Activated T-cell treated with anti-CD3 and anti-CD28 coated beads, Interleukin-2, amount 50 U/mL, for 4 hours (primary cell): ENCODE measurements around the gene PIM2. TPM values are rescaled to one million over a fixed set of nuclear protein-coding genes. Genes with fewer than 3 reads are reported as not detected.

Source experiments
- ATAC-seq, 2 donors: fragments of 200-7000 bp; cut with Tn5 transposase; one replicate each; pipeline ENCODE4 v1.10.0; 2021
- DNase-seq: peaks from one replicate; pipeline ENCODE4 v3.0.0-alpha.2; 2020
- H3K27me3 Mint-ChIP-seq: one replicate; pipeline ENCODE4 v1.8.0; 2021; ENCODE audit warnings: low read depth, mixed read lengths
- H3K36me3 Mint-ChIP-seq: one replicate; pipeline ENCODE4 v1.8.0; 2022; ENCODE audit warnings: mixed read lengths; ENCODE audit not compliant: insufficient read depth
- H3K4me1 Mint-ChIP-seq: one replicate; pipeline ENCODE4 v1.8.0; 2021; ENCODE audit warnings: low read depth, mixed read lengths
- H3K4me3 Mint-ChIP-seq: one replicate; pipeline ENCODE4 v1.8.0; 2021; ENCODE audit warnings: mild to moderate bottlenecking, moderate library complexity, mixed read lengths
- H3K9me3 Mint-ChIP-seq: one replicate; pipeline ENCODE4 v1.8.0; 2021; ENCODE audit warnings: mixed read lengths
- total RNA-seq, 3 donors: library from RNA; stranded (reverse); gene quantifications; one replicate each; pipeline ENCODE4 v1.2.1, GENCODE V29; 2021

The PIM2 gene
- total RNA-seq, 3 donors from 2014 or later, result 197 to 279 (median 270) TPM

DNA sequence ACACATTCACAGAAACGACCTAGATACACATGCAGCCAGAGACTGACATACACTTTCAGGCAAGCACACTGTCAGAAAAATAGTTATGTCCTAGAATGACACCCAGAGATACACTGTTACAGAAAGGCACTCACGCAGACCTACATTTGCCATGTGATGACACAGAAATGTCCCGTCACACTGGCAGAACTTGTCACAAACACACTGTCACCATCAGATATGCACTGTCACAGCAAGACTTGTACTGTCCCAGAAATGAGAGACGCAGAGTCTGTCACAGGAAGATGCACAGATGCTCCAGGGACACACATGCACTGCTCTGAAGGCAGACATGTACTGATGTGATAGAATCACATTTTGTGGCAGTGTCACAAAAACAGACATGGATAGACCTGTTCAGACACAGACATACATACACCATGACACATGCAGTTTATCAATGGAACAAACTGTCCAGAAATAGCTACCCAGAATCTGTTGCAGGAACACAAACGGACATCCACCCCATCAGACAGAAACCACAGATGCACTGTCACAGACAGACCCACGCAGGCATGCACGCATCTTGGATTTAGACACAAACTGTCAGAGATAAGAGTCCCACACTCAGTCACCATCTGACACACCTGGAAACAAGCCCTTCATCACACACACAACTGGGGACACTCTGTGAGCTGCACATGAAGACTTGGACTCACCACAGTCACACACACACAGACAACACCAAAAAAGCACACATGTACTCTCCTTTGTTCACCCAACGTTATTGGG lies 1.3 kb upstream of the PIM2 start:
- Mint-ChIP-seq H3K4me1 (peaks cover 48% of the 10 kb centered on the region), H3K36me3 (peaks cover 21% of the 10 kb centered on the region), H3K27me3 (no peaks in the 10 kb centered on the region), H3K9me3 (no peaks in the 10 kb centered on the region), H3K4me3 (peak overlapping the region; percentile 91)
- DNase-seq (no peak), ATAC-seq (peak; percentile 16 to 26)

- Mint-ChIP-seq H3K27me3 (no peaks in the 10 kb centered on the region), H3K4me1 (peaks cover 53% of the 10 kb centered on the region), H3K9me3 (no peaks in the 10 kb centered on the region), H3K4me3 (peak overlapping the region; percentile 91), H3K36me3 (peaks cover 24% of the 10 kb centered on the region)
- ATAC-seq (peak; percentile 23 to 41), DNase-seq (no peak)
These were observed 577 bp upstream of the PIM2 start for GRCh38 chrX:48919360-48919841.

- H3K36me3 Mint-ChIP-seq, result peaks cover 29% of the 10 kb centered on the region
- ATAC-seq, result no peak
- H3K4me3 Mint-ChIP-seq, result peak overlapping the region; percentile 91
- H3K27me3 Mint-ChIP-seq, result no peaks in the 10 kb centered on the region
- no peak for DNase-seq
- H3K4me1 Mint-ChIP-seq, result peaks cover 56% of the 10 kb centered on the region
- H3K9me3 Mint-ChIP-seq, result no peaks in the 10 kb centered on the region
These were observed 552 bp downstream of the PIM2 start for GRCh38 chrX:48918301-48918642.

- peak; percentile 85 for DNase-seq
- Mint-ChIP-seq H3K9me3 (no peaks in the 10 kb centered on the region), H3K27me3 (no peaks in the 10 kb centered on the region), H3K36me3 (peaks cover 31% of the 10 kb centered on the region), H3K4me1 (peaks cover 56% of the 10 kb centered on the region), H3K4me3 (peak overlapping the region; percentile 91)
- ATAC-seq, result peak; percentile 19 to 22
These were observed 1.5 kb downstream of the PIM2 start for GRCh38 chrX:48917139-48918001.

DNA sequence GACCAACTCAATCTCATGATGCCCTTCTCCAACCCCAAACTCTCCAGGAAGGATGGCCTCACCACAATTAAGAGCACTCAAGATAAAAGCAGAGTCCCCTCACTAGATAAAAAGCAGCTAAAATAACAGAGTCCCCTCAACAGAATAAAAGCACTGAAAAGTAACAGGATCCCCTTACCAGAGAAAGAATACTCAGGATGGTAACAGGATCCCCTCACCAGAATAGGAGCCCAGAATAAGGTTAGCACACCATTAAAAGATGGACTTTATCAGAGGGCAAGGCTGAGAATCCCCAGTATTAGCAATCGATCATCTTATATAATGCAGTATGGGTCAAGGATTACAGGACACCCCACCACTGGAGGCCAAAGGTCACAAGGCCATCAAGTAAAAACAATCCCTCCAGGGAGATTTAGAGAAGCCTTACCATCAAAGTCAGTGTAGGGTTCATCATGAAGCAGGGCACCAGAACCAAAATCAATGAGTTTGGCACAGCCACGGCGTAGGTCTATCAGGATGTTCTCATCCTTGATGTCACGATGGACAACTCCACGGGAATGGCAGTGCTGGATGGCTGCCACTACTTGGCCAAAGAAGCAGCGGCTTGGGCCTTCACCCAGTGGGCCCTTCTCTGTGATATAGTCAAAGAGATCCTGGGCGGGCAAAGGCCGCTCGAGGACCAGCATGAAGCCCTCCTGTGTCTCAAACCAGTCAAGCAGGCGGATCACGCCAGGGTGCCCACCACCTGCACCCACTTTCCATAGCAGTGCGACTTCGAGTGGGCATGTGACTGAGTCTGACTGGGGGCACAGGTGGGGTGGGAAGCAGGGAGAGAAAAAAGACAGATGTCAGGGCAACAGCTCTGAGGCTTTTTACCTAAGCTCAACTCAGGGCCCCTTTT lies 4.0 kb downstream of the PIM2 start:
- no peaks in the 10 kb centered on the region for H3K27me3 Mint-ChIP-seq
- peak overlapping the region; percentile 91 for H3K4me3 Mint-ChIP-seq
- H3K4me1 Mint-ChIP-seq, result peaks cover 51% of the 10 kb centered on the region
- H3K9me3 Mint-ChIP-seq, result no peaks in the 10 kb centered on the region
- DNase-seq (no peak), ATAC-seq (no peak)
- H3K36me3 Mint-ChIP-seq, result peaks cover 27% of the 10 kb centered on the region

GRCh38 chrX:48913605-48914366 lies 5.0 kb downstream of the PIM2 start:
- Mint-ChIP-seq H3K4me1 (peaks cover 46% of the 10 kb centered on the region), H3K4me3 (peak overlapping the region; percentile 91), H3K36me3 (peaks cover 27% of the 10 kb centered on the region), H3K27me3 (no peaks in the 10 kb centered on the region), H3K9me3 (no peaks in the 10 kb centered on the region)
- DNase-seq, result no peak
- no peak for ATAC-seq

GRCh38 chrX:48911412-48912182 lies 7.2 kb downstream of the PIM2 start, which contains the start of gene SLC35A2:
SLC35A2 (minus strand) TSS chrX:48911646; CDS start chrX:48911636, 10 bp downstream.
- Mint-ChIP-seq H3K4me1 (peaks cover 44% of the 10 kb centered on the region), H3K9me3 (no peaks in the 10 kb centered on the region), H3K27me3 (no peaks in the 10 kb centered on the region), H3K36me3 (peaks cover 17% of the 10 kb centered on the region), H3K4me3 (peak within 1 kb of the TSS; percentile 91)
- DNase-seq (peak; percentile 82), ATAC-seq (peak; percentile 60 to 73)

GRCh38 chrX:48910926-48911411 lies 7.9 kb downstream of the PIM2 start:
- Mint-ChIP-seq H3K27me3 (no peaks in the 10 kb centered on the region), H3K4me3 (peak overlapping the region; percentile 91), H3K36me3 (peaks cover 17% of the 10 kb centered on the region), H3K4me1 (peaks cover 44% of the 10 kb centered on the region), H3K9me3 (no peaks in the 10 kb centered on the region)
- DNase-seq (no peak), ATAC-seq (peak; percentile 2 to 7)

GRCh38 chrX:48909703-48910294 lies 9.0 kb downstream of the PIM2 start:
- H3K9me3 Mint-ChIP-seq, result no peaks in the 10 kb centered on the region
- DNase-seq, result no peak
- H3K4me3 Mint-ChIP-seq, result peak overlapping the region; percentile 91
- ATAC-seq, result no peak
- H3K27me3 Mint-ChIP-seq, result no peaks in the 10 kb centered on the region
- peaks cover 37% of the 10 kb centered on the region for H3K4me1 Mint-ChIP-seq
- H3K36me3 Mint-ChIP-seq, result peaks cover 16% of the 10 kb centered on the region

DNA sequence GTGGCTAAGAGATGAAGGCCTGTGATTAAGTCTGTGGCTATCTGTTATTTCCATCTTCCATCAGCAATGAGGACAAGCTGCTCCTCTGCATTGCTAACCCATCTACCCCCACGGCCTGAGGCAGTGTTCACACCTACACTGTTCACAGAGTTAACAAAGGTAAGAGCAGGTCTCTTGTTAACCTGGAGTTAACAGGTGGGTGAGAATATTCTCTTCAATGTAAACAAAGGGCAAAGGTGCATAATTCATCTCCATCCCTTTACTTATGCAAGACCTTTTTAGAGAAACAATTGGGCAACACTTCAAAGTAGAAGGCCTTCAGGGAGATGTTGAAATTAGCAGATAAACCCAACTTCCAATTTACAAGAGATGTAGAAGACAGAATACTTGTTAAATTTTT lies 10.2 kb downstream of the PIM2 start:
- no peak for ATAC-seq
- Mint-ChIP-seq H3K4me3 (no peak overlapping the region), H3K4me1 (peaks cover 25% of the 10 kb centered on the region), H3K27me3 (no peaks in the 10 kb centered on the region), H3K36me3 (peaks cover 4% of the 10 kb centered on the region), H3K9me3 (no peaks in the 10 kb centered on the region)
- DNase-seq, result no peak

DNA sequence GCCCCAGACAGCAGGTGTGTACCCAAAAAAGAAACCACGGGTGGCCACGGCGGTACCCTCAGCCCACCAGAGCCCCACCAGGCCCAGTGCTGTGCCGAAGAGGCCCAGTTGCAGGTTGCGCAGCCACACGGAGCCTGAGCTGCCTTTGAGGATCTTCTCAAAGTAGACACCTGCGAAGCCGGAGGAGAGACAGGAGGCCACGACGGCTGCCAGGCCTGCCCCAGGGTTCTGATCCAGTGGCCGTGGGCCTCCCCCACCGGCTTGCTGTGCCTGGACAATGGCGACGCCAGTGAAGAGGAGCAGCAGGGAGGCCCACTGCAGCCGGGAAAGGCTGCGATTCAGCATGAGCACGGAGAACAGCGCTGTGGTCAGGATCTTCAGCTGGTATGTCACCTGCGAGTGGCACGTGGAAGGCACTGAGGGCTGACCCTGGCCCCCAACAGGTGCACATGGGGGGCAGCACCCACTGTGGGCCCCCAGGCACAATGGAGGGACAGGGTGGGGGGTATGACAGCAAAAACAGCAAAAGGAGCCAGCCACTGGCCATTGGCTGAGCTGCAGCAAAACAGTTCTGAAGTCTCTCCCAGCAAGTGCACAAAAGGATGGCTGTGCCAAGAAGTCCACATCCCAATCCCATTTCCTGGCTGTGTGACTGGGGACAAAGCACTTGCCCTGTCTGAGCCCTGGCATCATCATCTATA lies 13.6 kb downstream of the PIM2 start:
- no peaks in the 10 kb centered on the region for H3K27me3 Mint-ChIP-seq
- no peaks in the 10 kb centered on the region for H3K9me3 Mint-ChIP-seq
- H3K4me1 Mint-ChIP-seq, result no peaks in the 10 kb centered on the region
- DNase-seq (no peak), ATAC-seq (no peak)
- H3K4me3 Mint-ChIP-seq, result no peak overlapping the region
- no peaks in the 10 kb centered on the region for H3K36me3 Mint-ChIP-seq

GRCh38 chrX:48904626-48905025 lies 14.2 kb downstream of the PIM2 start:
- DNase-seq, result no peak
- H3K36me3 Mint-ChIP-seq, result no peaks in the 10 kb centered on the region
- H3K4me1 Mint-ChIP-seq, result no peaks in the 10 kb centered on the region
- H3K9me3 Mint-ChIP-seq, result no peaks in the 10 kb centered on the region
- no peaks in the 10 kb centered on the region for H3K27me3 Mint-ChIP-seq
- H3K4me3 Mint-ChIP-seq, result no peak overlapping the region
- ATAC-seq, result no peak
